Muscle layer of colon (tissue), 2 donors: ENCODE results near the gene MLST8.

Experiments used
- H3K27ac ChIP-seq: one replicate; pipeline ENCODE4 v1.7.0; 2013; ENCODE audit warnings: low read depth, mild to moderate bottlenecking, low read length, moderate library complexity
- H3K27me3 ChIP-seq, 2 donors: one replicate each; pipeline ENCODE4 v1.7.0; 2013; ENCODE audit warnings: low read length in 2 of 2, mild to moderate bottlenecking in 2 of 2; ENCODE audit not compliant: insufficient read depth in 2 of 2, control insufficient read depth in 1 of 2
- H3K36me3 ChIP-seq: one replicate; pipeline ENCODE4 v1.7.0; 2013; ENCODE audit warnings: mild to moderate bottlenecking, low read length; ENCODE audit not compliant: insufficient read depth
- H3K4me1 ChIP-seq: one replicate; pipeline ENCODE4 v1.7.0; 2013; ENCODE audit warnings: mild to moderate bottlenecking, low read length; ENCODE audit not compliant: insufficient read depth
- H3K4me3 ChIP-seq, 2 donors: one replicate each; pipeline ENCODE4 v1.7.0; 2013; ENCODE audit warnings: low read length in 2 of 2, low read depth in 1 of 2, mild to moderate bottlenecking in 1 of 2, moderate library complexity in 1 of 2
- H3K9ac ChIP-seq: one replicate; pipeline ENCODE4 v1.7.0; 2013; ENCODE audit warnings: low read length
- H3K9me3 ChIP-seq: one replicate; pipeline ENCODE4 v1.7.0; 2013; ENCODE audit warnings: mild to moderate bottlenecking, low read length
- donor health status: abdominal sarcoma.
- donor health status: Adenocarcinoma of cecum.

Gene MLST8

GRCh38 chr16:2229632-2230250 is 24.5 kb downstream of the MLST8 start:
- Histone ChIP-seq H3K4me1 (peaks cover 14% of the 10 kb centered on the region), H3K9ac (no peak overlapping the region), H3K9me3 (no peaks in the 10 kb centered on the region), H3K4me3 (no peak overlapping the region), H3K36me3 (peaks cover 49% of the 10 kb centered on the region), H3K27ac (no peak overlapping the region), H3K27me3 (peaks cover 0 to 15% of the 10 kb centered on the region in 2 donors)

- Histone ChIP-seq H3K9ac (no peak overlapping the region), H3K4me3 (no peak overlapping the region), H3K4me1 (peaks cover 8% of the 10 kb centered on the region), H3K36me3 (peaks cover 56% of the 10 kb centered on the region), H3K27ac (no peak overlapping the region), H3K27me3 (peaks cover 0 to 15% of the 10 kb centered on the region in 2 donors), H3K9me3 (no peaks in the 10 kb centered on the region)
Measured at GRCh38 chr16:2230376-2230775, 25.1 kb downstream of the MLST8 start.

- Histone ChIP-seq H3K36me3 (peaks cover 59% of the 10 kb centered on the region), H3K4me3 (no peak overlapping the region), H3K9me3 (no peaks in the 10 kb centered on the region), H3K4me1 (peaks cover 8% of the 10 kb centered on the region), H3K27me3 (peaks cover 5 to 22% of the 10 kb centered on the region in 2 donors), H3K27ac (no peak overlapping the region), H3K9ac (no peak overlapping the region)
Measured at GRCh38 chr16:2231016-2231931, 26.0 kb downstream of the MLST8 start.

- H3K4me3 ChIP-seq: no peak overlapping the region
- H3K27me3 ChIP-seq: peaks cover 8 to 33% of the 10 kb centered on the region in 2 donors
- peaks cover 12% of the 10 kb centered on the region for H3K4me1 ChIP-seq
- no peak overlapping the region for H3K27ac ChIP-seq
- H3K9me3 ChIP-seq: no peaks in the 10 kb centered on the region
- no peak overlapping the region for H3K9ac ChIP-seq
- H3K36me3 ChIP-seq: peaks cover 59% of the 10 kb centered on the region
Measured at GRCh38 chr16:2232094-2232990, 27.1 kb downstream of the MLST8 start.

- H3K36me3 ChIP-seq: peaks cover 59% of the 10 kb centered on the region
- H3K27me3 ChIP-seq: peaks cover 8 to 42% of the 10 kb centered on the region in 2 donors
Measured at GRCh38 chr16:2233046-2233775, 28.0 kb downstream of the MLST8 start.

GRCh38 chr16:2233872-2234812 is 28.9 kb downstream of the MLST8 start:
- H3K27ac ChIP-seq: no peak overlapping the region
- peaks cover 53% of the 10 kb centered on the region for H3K36me3 ChIP-seq
- H3K27me3 ChIP-seq: peaks cover 8 to 45% of the 10 kb centered on the region in 2 donors
- no peaks in the 10 kb centered on the region for H3K9me3 ChIP-seq
- H3K9ac ChIP-seq: no peak overlapping the region
- H3K4me1 ChIP-seq: peaks cover 12% of the 10 kb centered on the region
- H3K4me3 ChIP-seq: no peak overlapping the region

More at GRCh38 chr16:2233046-2233775, 28.0 kb downstream of the MLST8 start:
- H3K4me3 ChIP-seq: no peak overlapping the region
- H3K9ac ChIP-seq: no peak overlapping the region
- H3K9me3 ChIP-seq: no peaks in the 10 kb centered on the region
- no peak overlapping the region for H3K27ac ChIP-seq
- peaks cover 12% of the 10 kb centered on the region for H3K4me1 ChIP-seq

- no peak overlapping the region for H3K4me3 ChIP-seq
- no peak overlapping the region for H3K9ac ChIP-seq
- H3K27me3 ChIP-seq: peaks cover 8 to 45% of the 10 kb centered on the region in 2 donors
- H3K36me3 ChIP-seq: peaks cover 53% of the 10 kb centered on the region
- no peak overlapping the region for H3K27ac ChIP-seq
- no peaks in the 10 kb centered on the region for H3K9me3 ChIP-seq
- peaks cover 12% of the 10 kb centered on the region for H3K4me1 ChIP-seq
Measured at GRCh38 chr16:2234813-2235170, 29.5 kb downstream of the MLST8 start.

GRCh38 chr16:2235234-2235651 is 30.0 kb downstream of the MLST8 start:
- Histone ChIP-seq H3K27ac (no peak overlapping the region), H3K9ac (no peak overlapping the region), H3K4me1 (peaks cover 12% of the 10 kb centered on the region), H3K36me3 (peaks cover 49% of the 10 kb centered on the region), H3K9me3 (no peaks in the 10 kb centered on the region), H3K4me3 (no peak overlapping the region), H3K27me3 (peaks cover 8 to 45% of the 10 kb centered on the region in 2 donors)

- peaks cover 49% of the 10 kb centered on the region for H3K36me3 ChIP-seq
- no peak overlapping the region for H3K4me3 ChIP-seq
- H3K27ac ChIP-seq: no peak overlapping the region
- no peak overlapping the region for H3K9ac ChIP-seq
- peaks cover 12% of the 10 kb centered on the region for H3K4me1 ChIP-seq
- no peaks in the 10 kb centered on the region for H3K9me3 ChIP-seq
- peaks cover 8 to 45% of the 10 kb centered on the region in 2 donors for H3K27me3 ChIP-seq
Measured at GRCh38 chr16:2235695-2236336, 30.6 kb downstream of the MLST8 start.
